Measurements from ENCODE around the gene PCP2.

- TF ChIP-seq POLR2A (IDR thresholded peaks at IDR 0.05; ENCODE audit: insufficient read depth in 1 of 2, low read depth in 2 of 2, low read length in 2 of 2) = 0 out of 4 replicates have a peak, but pooled peaks of 1 of the 2 experiments have one; percentile 22
- no peak for TF ChIP-seq SP2 (CRISPR knock-in tag; IDR thresholded peaks at IDR 0.05)
- no peak for TF ChIP-seq ZFX (CRISPR knock-in tag; IDR thresholded peaks at IDR 0.05; ENCODE audit: low read depth)
- TF ChIP-seq CREM (IDR thresholded peaks at IDR 0.05) = no peak
- no peak for TF ChIP-seq CREM (CRISPR knock-in tag; IDR thresholded peaks at IDR 0.05)
- no peak for TF ChIP-seq MLX (CRISPR knock-in tag; IDR thresholded peaks at IDR 0.05)
- TF ChIP-seq TBP (CRISPR knock-in tag; IDR thresholded peaks at IDR 0.05) = no peak
- TF ChIP-seq RBM39 (IDR thresholded peaks at IDR 0.05; ENCODE audit: low read depth, low read length, poor library complexity, severe bottlenecking) = no peak
- TF ChIP-seq, protein P1, sequence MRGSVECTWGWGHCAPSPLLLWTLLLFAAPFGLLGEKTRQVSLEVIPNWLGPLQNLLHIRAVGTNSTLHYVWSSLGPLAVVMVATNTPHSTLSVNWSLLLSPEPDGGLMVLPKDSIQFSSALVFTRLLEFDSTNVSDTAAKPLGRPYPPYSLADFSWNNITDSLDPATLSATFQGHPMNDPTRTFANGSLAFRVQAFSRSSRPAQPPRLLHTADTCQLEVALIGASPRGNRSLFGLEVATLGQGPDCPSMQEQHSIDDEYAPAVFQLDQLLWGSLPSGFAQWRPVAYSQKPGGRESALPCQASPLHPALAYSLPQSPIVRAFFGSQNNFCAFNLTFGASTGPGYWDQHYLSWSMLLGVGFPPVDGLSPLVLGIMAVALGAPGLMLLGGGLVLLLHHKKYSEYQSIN (CRISPR knock-in tag; IDR thresholded peaks at IDR 0.05; ENCODE audit: borderline replicate concordance) = no peak
- no peak for TF ChIP-seq RAD21 (CRISPR knock-in tag; IDR thresholded peaks at IDR 0.05)
- no peak for TF ChIP-seq HNRNPLL (IDR thresholded peaks at IDR 0.05; ENCODE audit: low read depth, low read length, poor library complexity, severe bottlenecking)
- TF ChIP-seq, protein P2, sequence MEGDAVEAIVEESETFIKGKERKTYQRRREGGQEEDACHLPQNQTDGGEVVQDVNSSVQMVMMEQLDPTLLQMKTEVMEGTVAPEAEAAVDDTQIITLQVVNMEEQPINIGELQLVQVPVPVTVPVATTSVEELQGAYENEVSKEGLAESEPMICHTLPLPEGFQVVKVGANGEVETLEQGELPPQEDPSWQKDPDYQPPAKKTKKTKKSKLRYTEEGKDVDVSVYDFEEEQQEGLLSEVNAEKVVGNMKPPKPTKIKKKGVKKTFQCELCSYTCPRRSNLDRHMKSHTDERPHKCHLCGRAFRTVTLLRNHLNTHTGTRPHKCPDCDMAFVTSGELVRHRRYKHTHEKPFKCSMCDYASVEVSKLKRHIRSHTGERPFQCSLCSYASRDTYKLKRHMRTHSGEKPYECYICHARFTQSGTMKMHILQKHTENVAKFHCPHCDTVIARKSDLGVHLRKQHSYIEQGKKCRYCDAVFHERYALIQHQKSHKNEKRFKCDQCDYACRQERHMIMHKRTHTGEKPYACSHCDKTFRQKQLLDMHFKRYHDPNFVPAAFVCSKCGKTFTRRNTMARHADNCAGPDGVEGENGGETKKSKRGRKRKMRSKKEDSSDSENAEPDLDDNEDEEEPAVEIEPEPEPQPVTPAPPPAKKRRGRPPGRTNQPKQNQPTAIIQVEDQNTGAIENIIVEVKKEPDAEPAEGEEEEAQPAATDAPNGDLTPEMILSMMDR (CRISPR knock-in tag; IDR thresholded peaks at IDR 0.05) = no peak
- TF ChIP-seq RAD51 (IDR thresholded peaks at IDR 0.05; ENCODE audit: borderline replicate concordance) = no peak
- TF ChIP-seq NFYC (CRISPR knock-in tag; IDR thresholded peaks at IDR 0.05) = no peak
Measured at GRCh38 chr19:7617172-7617571, 16.3 kb downstream of the PCP2 start.
